Measurements from ENCODE around the gene INTS3. TPM values are rescaled to one million over a fixed set of nuclear protein-coding genes. Genes with fewer than 3 reads are reported as not detected.

The INTS3 gene
- total RNA-seq, 5 donors from 2014 or later (not counting 1 experiment from before 2014, with no cell fraction given) = 45.9 to 57.7 (median 48.5) TPM

- Histone ChIP-seq H3K27ac (ENCODE audit: low read length) (no peak overlapping the region), H3K4me3 (ENCODE audit: control insufficient read depth in 1 of 2, extremely low read depth in 1 of 2, low read length in 1 of 2) (no peak overlapping the region), H3K36me3 (ENCODE audit: control insufficient read depth in 2 of 2, extremely low read depth in 1 of 2, insufficient read depth in 1 of 2, low read length in 1 of 2) (peaks cover 5 to 45% of the 10 kb centered on the region in 2 donors), H3K27me3 (replicated peaks in 1 of 2; ENCODE audit: control insufficient read depth in 2 of 2, extremely low read depth in 1 of 2, insufficient read depth in 2 of 2, low read length in 1 of 2) (no peaks in the 10 kb centered on the region), H3K9me3 (no peaks in the 10 kb centered on the region), H3K4me1 (ENCODE audit: control insufficient read depth in 1 of 2, extremely low read depth in 1 of 2, insufficient read depth in 2 of 2, low read length in 2 of 2) (peaks cover 0 to 24% of the 10 kb centered on the region in 2 experiments)
- CTCF ChIA-PET = no interaction called here
- DNase-seq = no peak
- H3K36me3 Mint-ChIP-seq = peaks cover 30% of the 10 kb centered on the region
- no CpG with 5 or more reads among the region's 2 CpGs for WGBS (ENCODE audit: insufficient coverage)
- ATAC-seq (replicated peaks in 1 of 4) = no peak
- no peaks in the 10 kb centered on the region for H3K27me3 Mint-ChIP-seq
- H3K27ac Mint-ChIP-seq = no peak overlapping the region
- H3K4me3 Mint-ChIP-seq = no peak overlapping the region
- H3K9me3 Mint-ChIP-seq = no peaks in the 10 kb centered on the region
- POLR2A ChIA-PET = no interaction called here
- H3K4me1 Mint-ChIP-seq = peaks cover 4 to 20% (median 17%) of the 10 kb centered on the region in 3 donors
Measured at GRCh38 chr1:153771261-153771660, 43.4 kb downstream of the INTS3 start.

- H3K4me1 ChIP-seq (ENCODE audit: control insufficient read depth in 1 of 2, extremely low read depth in 1 of 2, insufficient read depth in 2 of 2, low read length in 2 of 2) = peaks cover 0 to 32% of the 10 kb centered on the region in 2 experiments
- no peak overlapping the region for H3K27ac Mint-ChIP-seq
- CTCF ChIA-PET = no interaction called here
Measured at GRCh38 chr1:153771841-153772593, 44.2 kb downstream of the INTS3 start.

GRCh38 chr1:153773096-153773921, 45.5 kb downstream of the INTS3 start:
- peak overlapping the region; percentile 49 to 87 for H3K27ac Mint-ChIP-seq
- H3K27me3 ChIP-seq (replicated peaks in 1 of 2; ENCODE audit: control insufficient read depth in 2 of 2, extremely low read depth in 1 of 2, insufficient read depth in 2 of 2, low read length in 1 of 2) = no peaks in the 10 kb centered on the region
- H3K36me3 Mint-ChIP-seq = peaks cover 17% of the 10 kb centered on the region
- H3K4me1 ChIP-seq (ENCODE audit: control insufficient read depth in 1 of 2, extremely low read depth in 1 of 2, insufficient read depth in 2 of 2, low read length in 2 of 2) = peaks cover 0 to 43% of the 10 kb centered on the region in 2 experiments
- CTCF ChIA-PET = interaction anchor here in 1 of 2 donors (0.5 kb wide), 1 partner anchor 99 kb away, joined by 6 read pairs; no protein-coding TSS in a partner anchor
- H3K36me3 ChIP-seq (ENCODE audit: control insufficient read depth in 2 of 2, extremely low read depth in 1 of 2, insufficient read depth in 1 of 2, low read length in 1 of 2) = peaks cover 5 to 32% of the 10 kb centered on the region in 2 donors
- no peaks in the 10 kb centered on the region for H3K9me3 Mint-ChIP-seq
- no peaks in the 10 kb centered on the region for H3K27me3 Mint-ChIP-seq
- POLR2A ChIA-PET = no interaction called here
- peak overlapping the region; percentile 37 to 81 (median 80) for H3K4me3 Mint-ChIP-seq
- H3K9me3 ChIP-seq = no peaks in the 10 kb centered on the region
- no peak for ATAC-seq (replicated peaks in 1 of 4)
- H3K27ac ChIP-seq (ENCODE audit: low read length) = no peak overlapping the region
- H3K4me1 Mint-ChIP-seq = peaks cover 18 to 32% (median 25%) of the 10 kb centered on the region in 3 donors
- peak in 1 of 35 experiments; percentile 14 for DNase-seq
- WGBS (ENCODE audit: insufficient coverage) = 35% methylated on average over 2 of the region's 12 CpGs
- no peak overlapping the region for H3K4me3 ChIP-seq (ENCODE audit: control insufficient read depth in 1 of 2, extremely low read depth in 1 of 2, low read length in 1 of 2)

More at GRCh38 chr1:153771841-153772593, 44.2 kb downstream of the INTS3 start:
- DNase-seq (no peak), ATAC-seq (replicated peaks in 1 of 4) (no peak)
- H3K4me3 ChIP-seq (ENCODE audit: control insufficient read depth in 1 of 2, extremely low read depth in 1 of 2, low read length in 1 of 2) = no peak overlapping the region
- Mint-ChIP-seq H3K4me3 (no peak overlapping the region), H3K27me3 (no peaks in the 10 kb centered on the region), H3K36me3 (peaks cover 28% of the 10 kb centered on the region), H3K4me1 (peaks cover 11 to 26% (median 23%) of the 10 kb centered on the region in 3 donors), H3K9me3 (no peaks in the 10 kb centered on the region)
- H3K27ac ChIP-seq (ENCODE audit: low read length) = no peak overlapping the region
- H3K9me3 ChIP-seq = no peaks in the 10 kb centered on the region
- H3K27me3 ChIP-seq (replicated peaks in 1 of 2; ENCODE audit: control insufficient read depth in 2 of 2, extremely low read depth in 1 of 2, insufficient read depth in 2 of 2, low read length in 1 of 2) = no peaks in the 10 kb centered on the region
- peaks cover 5 to 45% of the 10 kb centered on the region in 2 donors for H3K36me3 ChIP-seq (ENCODE audit: control insufficient read depth in 2 of 2, extremely low read depth in 1 of 2, insufficient read depth in 1 of 2, low read length in 1 of 2)
- 93% methylated on average over 10 of the region's 21 CpGs for WGBS (ENCODE audit: insufficient coverage)
- POLR2A ChIA-PET = no interaction called here

GRCh38 chr1:153774026-153774595, 46.3 kb downstream of the INTS3 start:
- H3K27me3 ChIP-seq (replicated peaks in 1 of 2; ENCODE audit: control insufficient read depth in 2 of 2, extremely low read depth in 1 of 2, insufficient read depth in 2 of 2, low read length in 1 of 2) = no peaks in the 10 kb centered on the region
- H3K36me3 Mint-ChIP-seq = peaks cover 16% of the 10 kb centered on the region
- ChIA-PET POLR2A (no interaction called here), CTCF (no interaction called here)
- H3K9me3 ChIP-seq = no peaks in the 10 kb centered on the region
- peak overlapping the region; percentile 46 to 87 for H3K27ac Mint-ChIP-seq
- no peak overlapping the region for H3K27ac ChIP-seq (ENCODE audit: low read length)
- WGBS (ENCODE audit: insufficient coverage) = 87% methylated on average over 4 of the region's 8 CpGs
- H3K4me3 ChIP-seq (ENCODE audit: control insufficient read depth in 1 of 2, extremely low read depth in 1 of 2, low read length in 1 of 2) = no peak overlapping the region
- no peaks in the 10 kb centered on the region for H3K9me3 Mint-ChIP-seq
- no peak for ATAC-seq (replicated peaks in 1 of 4)
- peaks cover 0 to 43% of the 10 kb centered on the region in 2 experiments for H3K4me1 ChIP-seq (ENCODE audit: control insufficient read depth in 1 of 2, extremely low read depth in 1 of 2, insufficient read depth in 2 of 2, low read length in 2 of 2)
- H3K27me3 Mint-ChIP-seq = no peaks in the 10 kb centered on the region
- H3K4me3 Mint-ChIP-seq = peak overlapping the region; percentile 80 to 83 (median 81)
- peaks cover 18 to 35% (median 25%) of the 10 kb centered on the region in 3 donors for H3K4me1 Mint-ChIP-seq
- DNase-seq = no peak
- peaks cover 5 to 24% of the 10 kb centered on the region in 2 donors for H3K36me3 ChIP-seq (ENCODE audit: control insufficient read depth in 2 of 2, extremely low read depth in 1 of 2, insufficient read depth in 1 of 2, low read length in 1 of 2)

- Histone ChIP-seq H3K4me3 (ENCODE audit: control insufficient read depth in 1 of 2, extremely low read depth in 1 of 2, low read length in 1 of 2) (peak within 1 kb of the TSS; percentile 69 to 72), H3K27me3 (replicated peaks in 1 of 2; ENCODE audit: control insufficient read depth in 2 of 2, extremely low read depth in 1 of 2, insufficient read depth in 2 of 2, low read length in 1 of 2) (no peaks in the 10 kb centered on the region), H3K36me3 (ENCODE audit: control insufficient read depth in 2 of 2, extremely low read depth in 1 of 2, insufficient read depth in 1 of 2, low read length in 1 of 2) (peaks cover 5 to 19% of the 10 kb centered on the region in 2 donors), H3K27ac (ENCODE audit: low read length) (peak within 1 kb of the TSS; percentile 63), H3K4me1 (ENCODE audit: control insufficient read depth in 1 of 2, extremely low read depth in 1 of 2, insufficient read depth in 2 of 2, low read length in 2 of 2) (peaks cover 0 to 43% of the 10 kb centered on the region in 2 experiments), H3K9me3 (no peaks in the 10 kb centered on the region)
- 15% methylated on average over 24 of the region's 35 CpGs for WGBS (ENCODE audit: insufficient coverage)
- ChIA-PET POLR2A (interaction anchor here in 1 of 2 donors (0.8 to 1.1 kb wide), 3 partner anchors 149 to 383 kb away, joined by 3 to 7 read pairs (median 6); partner anchors contain the start of gene CREB3L4), CTCF (interaction anchor here in 1 of 2 donors (0.6 kb wide), 1 partner anchor 9 kb away, joined by 4 read pairs; no protein-coding TSS in a partner anchor)
- ATAC-seq (replicated peaks in 1 of 4) (peak; percentile 29 to 43 (median 35)), DNase-seq (peak in 2 of 35 experiments; percentile 10 to 20)
- no peaks in the 10 kb centered on the region for H3K9me3 Mint-ChIP-seq
- peaks cover 8% of the 10 kb centered on the region for H3K36me3 Mint-ChIP-seq
- H3K4me1 Mint-ChIP-seq = peaks cover 18 to 35% (median 25%) of the 10 kb centered on the region in 3 donors
- H3K27me3 Mint-ChIP-seq = no peaks in the 10 kb centered on the region
- peak within 1 kb of the TSS; percentile 80 to 83 (median 81) for H3K4me3 Mint-ChIP-seq
- H3K27ac Mint-ChIP-seq = peak within 1 kb of the TSS; percentile 84 to 89
Measured at GRCh38 chr1:153774780-153775457, 47.1 kb downstream of the INTS3 start, which contains the start of gene SLC27A3. Gene SLC27A3 (plus strand): TSS chr1:153775407. CDS start chr1:153775498, 91 bp downstream.

All from T-cell (primary cell).